A549 treated with CORT108297 at 1 μM for 4 hours (cell line): ENCODE data around the gene PHB1. TPM values are rescaled to one million over a fixed set of nuclear protein-coding genes. Genes with fewer than 3 reads are reported as not detected.

Experiments
- total RNA-seq: library from RNA; stranded (reverse); fragments of 200-300 nt; extraction: Qiagen RNA extraction; gene quantifications from 5 replicates; pipeline ENCODE4 v1.2.3, GENCODE V29; 2022

PHB1 gene
- total RNA-seq: 342 to 473 TPM (median 453 TPM) in 5 replicates

DNA sequence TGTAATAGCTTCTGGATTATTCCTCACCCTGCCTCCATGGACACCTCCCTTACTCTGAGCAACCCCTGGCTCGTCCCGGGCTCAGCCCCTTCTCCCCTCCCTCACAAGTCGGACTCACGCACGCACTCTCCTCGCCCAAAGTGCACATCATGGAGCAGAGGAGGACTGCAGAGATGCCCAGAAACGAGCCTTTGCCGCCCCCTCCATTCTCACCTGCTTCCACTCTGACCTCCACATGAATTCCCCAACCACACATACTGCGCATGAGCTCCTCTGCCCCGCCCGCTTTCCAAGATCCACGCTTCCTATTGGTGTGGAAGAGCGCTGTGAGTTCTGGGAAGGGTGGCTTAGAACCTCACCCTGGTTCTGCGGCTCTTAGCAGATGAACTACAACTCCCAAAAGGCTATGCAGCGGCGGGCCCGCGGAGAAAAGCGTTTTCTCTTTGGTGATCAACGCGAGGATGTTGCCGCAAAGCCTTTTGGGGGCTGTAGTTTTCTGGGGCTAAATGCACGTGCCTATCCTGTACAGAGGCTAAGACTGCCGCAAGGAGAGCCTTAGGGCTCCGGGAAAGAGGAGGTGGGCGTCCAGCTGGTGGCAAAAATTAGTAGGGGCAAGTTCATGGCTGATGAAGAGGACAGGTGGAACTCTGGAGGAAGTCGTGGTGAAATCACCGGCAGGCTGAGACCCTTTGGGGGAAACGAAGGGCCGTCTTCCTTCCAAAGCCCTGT lies at the start of gene PHB1:
Gene PHB1 (minus strand): TSS at position 261 of the 729 bp plus-strand sequence. CDS start 1,618 bp downstream, outside the sequence.

DNA sequence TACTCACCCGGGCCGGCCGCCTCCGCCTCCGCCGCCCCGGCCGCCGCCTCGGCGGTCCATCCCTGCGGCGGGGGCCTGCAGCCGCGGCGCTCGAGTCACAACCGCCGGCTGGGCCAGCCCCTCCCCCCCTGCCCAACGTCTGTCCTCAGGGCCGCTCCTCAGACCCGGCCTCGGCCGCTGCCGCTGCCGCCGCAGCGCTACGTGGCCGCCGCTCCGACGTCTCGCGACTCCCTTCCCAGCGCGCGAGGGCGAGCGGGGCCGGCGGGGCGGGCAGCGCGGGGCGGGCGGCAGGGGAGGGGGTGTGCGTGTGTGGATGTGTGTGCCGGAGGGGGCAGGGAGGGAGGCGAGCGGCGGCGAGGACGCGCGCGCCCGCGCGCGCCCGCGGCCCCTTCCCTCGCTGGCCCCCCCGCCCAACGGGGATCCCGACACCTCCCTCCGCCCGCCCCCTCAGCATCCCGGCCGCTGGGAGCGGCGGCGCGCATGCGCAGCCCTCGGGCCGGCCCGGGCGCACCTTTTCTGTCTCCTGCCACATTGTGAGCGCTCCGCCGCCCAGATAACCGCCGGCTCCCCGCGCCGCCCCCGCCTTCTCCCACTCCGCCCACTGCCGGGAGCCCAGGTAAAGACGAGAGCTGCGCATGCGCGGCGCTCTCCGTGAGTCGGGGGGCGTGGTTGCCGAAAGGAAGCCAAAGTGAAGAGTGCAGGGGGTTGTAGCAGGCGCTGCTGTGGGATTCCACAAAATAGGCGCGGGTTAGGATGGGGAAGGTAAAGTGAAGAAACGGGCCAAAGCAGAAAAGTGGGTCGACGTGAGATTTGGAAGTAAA lies 52.6 kb downstream of the PHB1 start, which contains the start of gene ZNF652:
Gene ZNF652 (minus strand): TSS at position 349 of the 821 bp plus-strand sequence. CDS start 44,525 bp downstream, outside the sequence.

Other genes starting within 250 kb of the PHB1 start
- gene GNGT2, start 204.3 kb downstream of the PHB1 start, total RNA-seq: 0.43 to 0.63 TPM (median 0.46 TPM) in 5 replicates
- gene ABI3, start 204.2 kb downstream of the PHB1 start, total RNA-seq: not detected in 5 replicates
- 0.40 to 0.92 TPM (median 0.55 TPM) in 5 replicates for gene PHOSPHO1, start 184.1 kb downstream of the PHB1 start, total RNA-seq
- gene ZNF652, start 52.6 kb downstream of the PHB1 start, total RNA-seq: 6.1 to 10.2 TPM (median 6.3 TPM) in 5 replicates
- 0.32 to 0.82 TPM (median 0.78 TPM) in 5 replicates for gene NGFR, start 80.4 kb upstream of the PHB1 start, total RNA-seq
- gene NXPH3, start 161.0 kb upstream of the PHB1 start, total RNA-seq: 0.23 to 0.37 TPM (median 0.31 TPM) in 5 replicates